Right atrium auricular region (tissue), 2 donors: ENCODE measurements around the gene NTRK3. TPM values are rescaled to one million over a fixed set of nuclear protein-coding genes. Genes with fewer than 3 reads are reported as not detected.

Experiments used
- DNase-seq: peaks from one replicate; pipeline ENCODE4 v3.0.0-alpha.2; 2019; ENCODE audit warnings: low spot score
- H3K27ac ChIP-seq, 2 donors: fragments of 200-600 bp; sonication (generic); 1 replicate in 1 of 2; 2 replicates in 1 of 2; pipeline ENCODE4 v1.5.1; 2016 to 2019
- H3K27me3 ChIP-seq, 2 donors: fragments of 200-600 bp; sonication (generic); one replicate each; pipeline versions ENCODE4 v1.5.1 to v1.6.0; 2017 to 2019
- H3K36me3 ChIP-seq: fragments of 200-600 bp; sonication (generic); one replicate; pipeline ENCODE4 v1.5.1; 2016
- H3K4me1 ChIP-seq, 2 donors: fragments of 200-600 bp; sonication (generic); one replicate each; pipeline versions ENCODE4 v1.5.1 to v1.6.0; 2017 to 2019
- H3K4me3 ChIP-seq, 2 donors: fragments of 200-600 bp; sonication (generic); 1 replicate in 1 of 2; 2 replicates in 1 of 2; pipeline ENCODE4 v1.5.1; 2017 to 2019; ENCODE audit warnings: mild to moderate bottlenecking in 1 of 2, moderate library complexity in 1 of 2
- H3K9me3 ChIP-seq, 2 donors: fragments of 200-600 bp; sonication (generic); one replicate each; pipeline ENCODE4 v1.5.1; 2019
- total RNA-seq, 2 donors: library from RNA; depleted of rRNA; stranded (reverse); fragments of >200 nt; gene quantifications; one replicate each; pipeline ENCODE4 v1.1.0, GENCODE V29; 2016
- TF ChIP-seq, protein P1 (sequence below), 2 donors: fragments of 200-600 bp; sonication (generic); IDR thresholded peaks; one replicate each; pipeline ENCODE4 v1.5.1; 2019; ENCODE audit warnings: antibody characterized with exemption in 2 of 2

NTRK3 gene
- total RNA-seq, 2 donors from 2014 or later = 1.5 to 4.5 TPM

DNA sequence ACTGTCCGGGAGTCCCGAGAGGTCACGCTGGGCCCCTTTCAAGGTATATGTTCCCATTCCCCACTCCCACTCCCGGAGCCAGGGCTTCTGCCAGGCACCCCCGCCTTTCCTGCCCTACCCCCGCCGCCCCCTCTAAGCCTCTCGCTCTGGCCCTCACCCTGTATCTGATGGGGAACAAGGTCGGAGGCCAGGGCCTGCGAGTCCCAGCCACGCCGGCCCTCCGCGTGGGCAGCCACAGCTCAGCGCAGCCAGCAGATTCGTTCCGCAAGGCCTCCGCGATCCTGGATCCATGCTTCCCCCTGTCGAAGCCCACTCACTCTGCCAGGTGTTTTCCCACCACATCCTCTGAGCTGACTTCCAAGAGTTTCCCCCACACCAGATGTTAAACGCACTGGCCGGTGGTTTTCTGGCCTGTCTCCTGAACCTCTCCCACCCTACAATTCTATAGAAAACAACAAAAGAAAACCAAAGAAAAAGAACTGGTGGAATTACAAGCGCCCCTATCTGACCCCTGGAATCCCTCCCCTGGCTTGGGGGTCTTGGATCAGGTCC is 303.7 kb downstream of the NTRK3 start:
- Histone ChIP-seq H3K9me3 (no peaks in the 10 kb centered on the region), H3K27me3 (no peaks in the 10 kb centered on the region), H3K4me1 (peaks cover 0 to 15% of the 10 kb centered on the region in 2 donors), H3K36me3 (no peaks in the 10 kb centered on the region), H3K4me3 (no peak overlapping the region), H3K27ac (no peak overlapping the region)
- DNase-seq = no peak
- TF ChIP-seq, protein P1, sequence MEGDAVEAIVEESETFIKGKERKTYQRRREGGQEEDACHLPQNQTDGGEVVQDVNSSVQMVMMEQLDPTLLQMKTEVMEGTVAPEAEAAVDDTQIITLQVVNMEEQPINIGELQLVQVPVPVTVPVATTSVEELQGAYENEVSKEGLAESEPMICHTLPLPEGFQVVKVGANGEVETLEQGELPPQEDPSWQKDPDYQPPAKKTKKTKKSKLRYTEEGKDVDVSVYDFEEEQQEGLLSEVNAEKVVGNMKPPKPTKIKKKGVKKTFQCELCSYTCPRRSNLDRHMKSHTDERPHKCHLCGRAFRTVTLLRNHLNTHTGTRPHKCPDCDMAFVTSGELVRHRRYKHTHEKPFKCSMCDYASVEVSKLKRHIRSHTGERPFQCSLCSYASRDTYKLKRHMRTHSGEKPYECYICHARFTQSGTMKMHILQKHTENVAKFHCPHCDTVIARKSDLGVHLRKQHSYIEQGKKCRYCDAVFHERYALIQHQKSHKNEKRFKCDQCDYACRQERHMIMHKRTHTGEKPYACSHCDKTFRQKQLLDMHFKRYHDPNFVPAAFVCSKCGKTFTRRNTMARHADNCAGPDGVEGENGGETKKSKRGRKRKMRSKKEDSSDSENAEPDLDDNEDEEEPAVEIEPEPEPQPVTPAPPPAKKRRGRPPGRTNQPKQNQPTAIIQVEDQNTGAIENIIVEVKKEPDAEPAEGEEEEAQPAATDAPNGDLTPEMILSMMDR (IDR thresholded peaks at IDR 0.05) = no peak

DNA sequence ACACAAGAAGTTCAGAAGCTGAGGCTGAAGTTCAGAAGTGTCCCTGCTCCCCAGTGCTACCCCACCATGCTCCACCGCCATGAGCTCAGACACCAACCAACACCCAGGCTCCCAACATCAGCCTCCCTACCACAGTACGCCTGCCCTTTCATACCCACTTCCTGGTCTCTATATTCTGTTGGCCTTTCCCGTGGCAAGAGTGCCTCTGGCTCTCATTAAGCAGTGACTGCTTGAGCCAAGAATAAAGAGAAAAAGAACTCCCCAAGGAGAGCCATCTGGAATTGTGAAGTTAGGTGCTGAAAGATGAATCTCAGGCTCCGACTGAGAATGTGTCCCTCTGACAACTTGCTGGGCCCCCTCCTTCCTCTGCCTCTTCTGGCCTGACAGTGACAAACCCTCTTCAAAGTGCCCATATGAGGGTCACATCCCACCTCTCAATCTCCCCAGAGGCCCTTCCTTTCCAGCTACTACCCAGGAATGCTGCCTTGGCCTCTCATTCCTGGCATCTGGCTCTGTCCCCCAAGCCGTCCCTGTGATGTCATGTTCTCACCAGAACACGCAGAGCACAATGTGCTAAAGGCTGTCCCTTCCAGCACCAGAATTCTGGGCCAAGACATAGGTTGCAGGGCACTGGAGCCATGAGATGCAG is 306.8 kb downstream of the NTRK3 start:
- Histone ChIP-seq H3K36me3 (no peaks in the 10 kb centered on the region), H3K27me3 (no peaks in the 10 kb centered on the region), H3K9me3 (no peaks in the 10 kb centered on the region), H3K4me3 (no peak overlapping the region), H3K4me1 (peaks cover 0 to 15% of the 10 kb centered on the region in 2 donors), H3K27ac (peak overlapping the region; percentile 47 to 50)
- TF ChIP-seq, protein P1 (IDR thresholded peaks at IDR 0.05) = no peak
- DNase-seq = no peak

DNA sequence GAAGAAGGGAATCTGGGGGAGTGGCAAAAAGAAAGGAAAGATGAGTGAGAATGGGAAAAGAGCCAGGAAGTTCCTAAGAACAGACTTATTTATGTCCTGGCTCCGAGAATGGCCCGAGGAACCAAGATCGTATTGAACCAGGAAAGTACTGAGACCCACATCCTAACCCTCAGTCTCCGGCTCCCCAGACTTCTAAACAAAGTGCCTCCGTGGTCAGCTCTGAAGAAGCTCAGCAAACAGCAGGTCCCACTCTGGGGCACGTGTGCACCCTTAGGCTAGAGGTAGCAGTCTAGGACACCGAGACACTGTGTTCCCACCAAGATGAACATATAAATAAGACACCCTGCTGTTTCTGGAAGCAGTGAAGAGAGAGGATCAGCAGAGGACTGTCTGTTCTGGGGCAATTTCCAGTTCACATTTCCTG is 307.4 kb downstream of the NTRK3 start:
- H3K27me3 ChIP-seq = no peaks in the 10 kb centered on the region
- no peak overlapping the region for H3K4me3 ChIP-seq
- TF ChIP-seq, protein P1 (IDR thresholded peaks at IDR 0.05) = no peak
- H3K4me1 ChIP-seq = peaks cover 0 to 15% of the 10 kb centered on the region in 2 donors
- H3K36me3 ChIP-seq = no peaks in the 10 kb centered on the region
- DNase-seq = no peak
- peak overlapping the region; percentile 47 to 50 for H3K27ac ChIP-seq
- H3K9me3 ChIP-seq = no peaks in the 10 kb centered on the region

DNA sequence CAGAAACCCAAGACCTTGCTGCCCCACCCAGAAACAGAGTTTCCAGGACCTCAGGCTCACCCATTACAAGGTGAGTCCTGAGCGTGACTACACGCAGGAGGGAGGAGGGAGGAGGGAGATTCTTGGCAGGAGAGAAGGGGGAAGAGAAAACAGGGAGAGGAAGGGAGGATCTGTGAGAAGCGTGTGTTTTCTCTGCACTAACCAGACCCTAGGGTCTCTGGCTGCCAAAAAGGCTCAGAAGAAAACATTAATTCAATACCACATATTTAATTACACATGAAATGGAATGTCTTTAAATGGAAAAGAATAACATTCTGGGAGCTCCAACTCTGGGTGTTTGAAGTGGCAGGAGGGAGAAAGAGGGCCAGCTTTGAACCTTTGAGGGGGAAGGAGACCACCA is 309.0 kb downstream of the NTRK3 start:
- TF ChIP-seq, protein P1 (IDR thresholded peaks at IDR 0.05) = no peak
- H3K4me3 ChIP-seq = no peak overlapping the region
- peaks cover 0 to 15% of the 10 kb centered on the region in 2 donors for H3K4me1 ChIP-seq
- no peak overlapping the region for H3K27ac ChIP-seq
- H3K36me3 ChIP-seq = no peaks in the 10 kb centered on the region
- no peak for DNase-seq
- no peaks in the 10 kb centered on the region for H3K27me3 ChIP-seq
- no peaks in the 10 kb centered on the region for H3K9me3 ChIP-seq

DNA sequence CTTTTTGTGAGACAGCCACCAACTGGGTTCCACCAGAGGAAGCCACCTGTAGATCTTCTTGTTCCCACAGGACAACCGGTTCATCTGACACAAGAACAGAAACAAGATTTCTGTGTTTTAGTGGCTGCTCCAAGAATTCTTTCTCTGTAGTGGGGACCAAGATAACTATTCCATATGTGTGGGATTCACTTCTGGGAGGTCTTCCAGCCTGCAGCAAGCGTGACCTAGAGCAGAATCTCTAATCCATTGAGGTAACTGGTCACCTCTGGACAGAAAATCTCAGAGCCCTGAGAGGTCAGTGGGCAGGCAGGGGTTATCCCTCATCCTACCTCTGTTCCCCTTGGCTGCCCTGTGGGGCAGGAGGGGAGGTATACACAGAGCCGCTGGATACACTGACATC is 311.3 kb downstream of the NTRK3 start:
- no peaks in the 10 kb centered on the region for H3K27me3 ChIP-seq
- H3K4me1 ChIP-seq = peaks cover 0 to 15% of the 10 kb centered on the region in 2 donors
- H3K27ac ChIP-seq = peak overlapping the region; percentile 36 to 43
- no peaks in the 10 kb centered on the region for H3K36me3 ChIP-seq
- no peak overlapping the region for H3K4me3 ChIP-seq
- no peaks in the 10 kb centered on the region for H3K9me3 ChIP-seq
- TF ChIP-seq, protein P1 (IDR thresholded peaks at IDR 0.05) = no peak
- no peak for DNase-seq
